Spleen (tissue), 7 donors: ENCODE results near the gene DCPS.

Experiments
- CTCF ChIP-seq, 11 experiments: fragments of 200-600 bp in 7 of 11; fragments of 450-650 bp in 4 of 11; sonication (generic) in 4 of 11; IDR thresholded peaks in 8 of 11; conservative IDR thresholded peaks in 3 of 11; 1 replicate in 7 of 11; 2 replicates in 4 of 11; pipeline versions ENCODE4 v1.4.0 to v1.8.0; 2016 to 2021; ENCODE audit warnings: antibody characterized with exemption in 11 of 11, inconsistent platforms in 4 of 11, mild to moderate bottlenecking in 1 of 11
- POLR2A ChIP-seq, 3 donors: fragments of 450-650 bp; IDR thresholded peaks; one replicate each; pipeline ENCODE4 v1.5.1; 2017; ENCODE audit warnings: antibody characterized with exemption in 3 of 3, mild to moderate bottlenecking in 1 of 3
- POLR2AphosphoS5 ChIP-seq, 3 donors: sonication (generic); formaldehyde crosslinking; IDR thresholded peaks; one replicate each; pipeline ENCODE4 v1.5.1; 2017; ENCODE audit warnings: antibody characterized with exemption in 3 of 3
- donor health status: DM: no; HTN: no; CAD: no; lungs with moderate emphysema.
- donor health status: DM: no; HTN: no; CAD: no.
- donor health status: DM: no; HTN: no; CAD: no.

DNA sequence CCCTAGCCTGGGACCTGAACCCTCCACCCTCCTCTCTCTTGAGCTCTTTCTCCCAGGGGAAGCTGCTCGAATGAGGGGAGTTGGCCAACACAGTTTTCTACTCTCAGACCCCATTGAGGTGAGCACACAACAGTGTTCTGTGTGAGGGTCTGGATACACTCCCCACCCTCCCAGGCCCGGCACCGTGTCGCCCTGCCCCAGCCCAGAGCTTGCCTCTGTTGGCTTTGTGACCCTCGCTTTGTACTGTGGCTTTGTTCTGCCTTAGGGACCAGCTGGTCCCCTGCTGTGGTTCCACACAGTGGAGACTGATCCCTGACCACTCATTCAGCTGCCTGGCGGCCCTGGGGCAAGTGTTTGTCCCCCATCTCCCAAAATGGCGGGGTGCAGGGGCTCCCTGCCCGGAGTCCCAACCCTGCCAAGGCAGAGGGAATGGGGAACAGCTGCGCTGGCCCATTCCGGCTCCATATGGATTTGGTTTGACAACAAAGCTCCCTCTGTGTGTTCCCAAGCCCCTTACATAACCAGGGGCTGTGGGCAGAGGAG is 59.9 kb downstream of the DCPS start:
- TF ChIP-seq POLR2AphosphoS5 (IDR thresholded peaks at IDR 0.05) (peak in 1 of 3 donors; percentile 24), CTCF (IDR thresholded peaks at IDR 0.05 in 8 of 11, conservative IDR thresholded peaks at IDR 0.05 in 3 of 11) (no peak), POLR2A (IDR thresholded peaks at IDR 0.05) (no peak)
